HG03378 (cell line): ENCODE data around the gene JARID2.

Source experiments
- ATAC-seq: cut with Tn5 transposase; IDR thresholded peaks from one replicate; pipeline ENCODE4 v1.9.1; 2021; ENCODE audit warnings: mild to moderate bottlenecking, moderate library complexity; ENCODE audit not compliant: unreplicated experiment

JARID2 gene

DNA sequence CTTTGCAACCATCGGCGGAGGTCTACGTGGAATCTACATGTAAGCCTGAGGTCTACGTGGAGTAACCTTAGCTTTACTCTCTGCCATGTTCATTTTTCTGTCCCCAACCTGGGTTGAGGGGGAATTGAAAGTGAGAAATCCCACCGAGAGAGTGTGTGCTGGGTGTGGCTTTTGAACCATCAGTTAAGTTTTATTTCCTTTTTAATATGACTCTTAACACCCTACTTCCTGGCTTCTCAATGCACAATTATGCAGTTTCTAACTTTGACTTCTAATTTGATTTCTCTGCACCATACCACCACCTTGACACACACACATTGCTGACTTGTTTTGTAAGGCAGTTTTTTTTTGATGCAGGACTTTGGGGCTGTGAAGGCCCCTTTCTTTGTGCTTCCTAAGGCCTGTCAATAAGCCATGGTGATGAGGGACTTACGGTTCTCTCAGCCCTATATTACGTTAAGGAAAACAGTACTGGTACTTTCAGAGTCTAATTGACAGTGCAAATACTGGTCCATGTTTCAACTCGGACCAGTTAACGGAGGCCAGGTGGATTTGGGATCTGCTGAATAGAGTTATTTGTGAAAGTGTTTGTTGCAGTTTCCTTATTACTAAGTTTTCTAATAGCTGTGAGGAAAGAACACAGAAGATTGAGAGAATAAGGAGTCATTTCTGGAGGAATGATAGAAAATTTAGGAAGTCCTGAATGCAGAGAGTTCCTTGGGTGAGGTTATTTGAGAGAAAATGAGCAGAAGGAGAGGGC is 206.5 kb downstream of the JARID2 start:
- no peak for ATAC-seq

DNA sequence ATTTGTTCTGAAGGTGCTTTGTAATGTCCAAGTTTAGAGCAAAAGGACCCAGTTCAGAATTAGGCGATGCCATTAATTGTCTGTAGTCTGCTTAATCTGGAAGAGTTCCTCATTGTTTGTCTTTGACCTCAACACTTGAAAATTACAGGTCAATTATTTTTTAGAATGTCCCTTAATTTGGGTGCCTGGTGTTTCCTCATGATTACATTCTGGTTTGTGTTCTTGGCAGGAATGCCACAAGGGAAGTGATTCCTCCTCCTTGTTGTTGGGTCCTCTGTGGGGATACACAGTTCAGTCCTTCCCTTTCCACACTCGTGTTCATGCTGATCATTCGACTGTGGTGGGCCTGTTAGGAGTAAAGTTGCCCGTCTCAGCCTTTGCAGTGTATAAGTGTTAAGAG is 207.3 kb downstream of the JARID2 start:
- ATAC-seq: no peak

DNA sequence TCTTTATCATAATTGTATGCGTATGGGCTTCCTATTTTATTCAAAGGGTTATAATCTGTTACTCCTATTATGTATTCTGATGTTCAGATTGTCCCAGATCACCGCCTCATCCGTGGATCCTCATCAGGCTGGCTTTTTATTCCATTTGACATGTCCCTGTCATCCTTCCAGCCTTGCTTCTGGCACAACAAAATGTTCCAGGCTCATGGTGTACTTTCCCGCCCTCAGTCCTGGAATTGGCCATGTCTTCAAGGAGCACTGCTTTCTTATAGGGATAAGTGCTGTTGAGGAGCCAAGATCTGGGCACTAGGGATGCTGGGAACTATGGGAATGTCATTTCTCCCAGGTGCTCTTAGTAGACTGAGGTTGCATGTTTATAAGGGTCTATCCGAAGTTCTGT is 207.8 kb downstream of the JARID2 start:
- no peak for ATAC-seq

DNA sequence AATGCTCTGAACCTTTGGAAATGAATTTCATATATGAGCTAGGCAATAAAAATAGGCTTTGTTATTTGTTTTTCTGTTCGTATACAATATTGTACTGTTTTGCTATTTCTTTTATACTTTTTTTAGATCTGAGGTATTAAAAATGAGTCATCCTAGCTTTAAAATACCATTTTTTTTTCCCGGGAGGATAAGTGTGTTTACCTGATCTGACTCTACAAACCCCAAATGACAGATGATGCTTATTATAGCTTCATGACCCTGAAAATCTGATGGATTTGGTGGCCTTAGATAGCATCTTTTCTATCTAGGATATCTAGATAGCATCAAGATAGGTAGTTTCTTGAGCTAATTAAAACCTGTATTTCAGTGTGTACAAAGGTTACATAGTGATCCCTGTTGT is 210.6 kb downstream of the JARID2 start:
- ATAC-seq: no peak

DNA sequence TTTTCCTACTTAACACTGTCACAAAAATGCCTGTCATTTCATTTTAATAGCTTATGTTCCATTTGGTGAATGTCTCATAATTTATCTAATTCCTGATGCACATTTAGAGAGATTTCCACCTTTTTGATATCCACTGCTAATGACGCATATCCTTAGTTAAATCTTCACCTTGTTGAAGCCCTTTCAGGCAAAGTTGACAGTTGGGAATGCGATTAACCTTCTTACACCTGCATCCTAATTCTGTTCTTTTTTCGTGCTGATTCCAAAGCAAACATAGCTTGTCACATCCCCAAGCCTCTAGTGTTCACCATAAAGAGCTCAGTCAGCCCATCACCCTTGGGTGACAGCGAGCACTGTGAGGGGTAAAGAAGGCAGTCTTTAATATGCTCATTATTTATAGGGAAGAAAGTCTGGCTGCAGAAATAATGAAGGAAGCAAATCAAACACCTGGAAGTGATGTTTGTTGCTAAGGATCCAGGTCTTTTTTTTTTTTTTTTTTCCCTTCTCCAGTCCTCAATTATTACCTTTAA is 211.3 kb downstream of the JARID2 start:
- no peak for ATAC-seq

DNA sequence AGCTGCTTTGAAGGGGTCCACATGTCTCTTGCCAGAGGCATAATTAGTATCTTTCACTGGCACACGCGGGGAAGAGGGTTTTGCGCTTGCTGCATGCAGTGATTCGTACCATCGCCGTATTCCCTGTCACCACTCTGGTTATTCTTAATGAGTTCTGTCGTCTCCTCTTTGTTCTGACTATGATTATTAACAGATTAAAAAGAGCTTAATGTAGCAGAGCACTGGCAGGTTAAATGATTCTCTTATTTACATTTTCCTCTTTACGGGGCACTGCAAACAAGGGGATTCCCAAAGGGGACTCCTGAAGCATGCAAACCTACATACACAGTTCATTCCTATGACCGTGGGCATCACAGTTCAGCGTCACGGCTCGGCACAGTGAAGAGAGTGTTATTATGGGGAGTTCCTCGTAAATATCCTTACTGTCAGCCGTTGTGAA is 212.2 kb downstream of the JARID2 start:
- peak; percentile 69 for ATAC-seq

DNA sequence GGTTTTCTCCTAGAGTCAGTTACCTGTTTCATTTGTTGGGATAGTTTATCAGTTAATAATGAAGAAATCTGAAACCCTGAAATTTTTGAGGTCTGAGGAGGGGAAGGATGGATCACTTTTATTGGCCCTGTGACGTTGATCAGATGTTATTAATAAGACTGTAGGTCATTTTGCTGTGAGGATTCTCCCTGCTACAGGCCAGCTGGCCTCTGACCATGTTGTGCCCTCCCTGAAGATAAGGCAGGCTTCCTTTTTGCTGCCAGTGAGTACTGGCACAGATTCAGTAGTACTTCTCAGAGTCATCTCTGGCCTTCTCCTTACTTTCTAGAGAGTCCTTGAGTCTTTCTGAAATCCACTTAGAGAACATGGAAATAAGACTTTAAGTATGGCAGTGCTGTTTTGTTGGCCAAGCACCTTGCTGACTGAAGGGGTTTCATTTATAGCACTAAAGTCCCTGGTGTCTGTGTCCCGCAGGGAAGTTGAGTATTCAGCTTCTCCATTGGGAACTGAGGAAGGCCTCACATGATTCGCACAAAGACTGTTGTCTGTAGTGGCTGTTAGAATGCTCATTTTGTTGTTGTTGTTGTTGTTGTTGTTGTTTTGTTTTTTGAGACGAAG is 214.3 kb downstream of the JARID2 start:
- no peak for ATAC-seq

DNA sequence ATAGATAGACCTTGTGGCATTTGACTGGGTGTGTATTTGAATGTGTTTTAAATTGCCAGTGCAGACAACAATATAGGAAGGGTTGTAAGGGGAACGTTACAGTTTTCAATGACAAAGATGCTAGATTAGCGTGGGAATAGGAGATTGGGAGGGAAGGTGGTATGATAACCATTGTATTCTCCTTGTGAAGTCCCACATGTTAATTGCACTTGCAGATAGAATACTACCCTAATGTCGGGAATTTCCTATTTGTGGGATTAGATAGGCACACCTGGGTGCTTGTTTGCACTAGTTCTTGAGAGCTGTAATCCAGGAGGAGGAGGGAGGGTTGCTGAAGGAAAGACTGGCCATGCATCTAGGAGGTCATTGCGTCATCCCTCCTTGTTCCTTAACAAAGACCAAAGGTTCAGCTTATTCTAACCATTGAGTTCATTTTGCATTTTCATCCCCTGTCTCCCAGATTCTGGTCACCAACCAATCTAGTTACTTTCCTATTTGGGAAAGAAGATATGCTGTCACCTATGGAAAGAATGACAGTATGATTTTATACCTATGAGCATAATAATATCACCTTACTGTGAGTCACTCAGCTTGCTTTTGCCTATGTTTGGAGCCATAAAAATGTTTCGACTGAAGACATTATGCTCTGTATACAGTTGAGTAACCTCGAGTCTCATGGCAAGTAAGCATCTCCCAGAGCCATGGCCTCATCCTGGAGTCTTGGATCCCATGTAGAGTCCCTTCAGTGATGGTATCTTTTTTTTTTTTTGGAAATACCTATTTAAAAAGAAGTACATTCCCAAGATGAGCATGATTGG is 215.5 kb downstream of the JARID2 start:
- no peak for ATAC-seq

DNA sequence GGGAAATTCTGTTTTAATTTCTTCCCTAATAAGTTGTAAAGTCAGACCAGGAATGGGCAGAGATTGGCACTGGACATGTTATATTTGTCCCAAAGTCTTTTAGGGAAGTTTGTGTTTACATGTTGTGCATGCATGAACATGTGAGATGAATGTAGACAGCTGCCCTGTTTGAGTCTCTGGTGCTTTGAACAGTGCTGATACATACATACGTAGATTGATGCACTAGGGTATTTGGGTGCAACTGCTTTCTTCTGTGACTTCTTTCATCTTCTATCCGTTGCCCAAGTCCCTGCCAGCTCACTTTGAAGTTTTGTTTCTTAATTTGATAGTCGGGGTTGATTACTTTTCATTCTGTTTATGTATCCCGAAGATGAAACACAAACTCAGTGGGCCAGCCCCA is 216.4 kb downstream of the JARID2 start:
- no peak for ATAC-seq

DNA sequence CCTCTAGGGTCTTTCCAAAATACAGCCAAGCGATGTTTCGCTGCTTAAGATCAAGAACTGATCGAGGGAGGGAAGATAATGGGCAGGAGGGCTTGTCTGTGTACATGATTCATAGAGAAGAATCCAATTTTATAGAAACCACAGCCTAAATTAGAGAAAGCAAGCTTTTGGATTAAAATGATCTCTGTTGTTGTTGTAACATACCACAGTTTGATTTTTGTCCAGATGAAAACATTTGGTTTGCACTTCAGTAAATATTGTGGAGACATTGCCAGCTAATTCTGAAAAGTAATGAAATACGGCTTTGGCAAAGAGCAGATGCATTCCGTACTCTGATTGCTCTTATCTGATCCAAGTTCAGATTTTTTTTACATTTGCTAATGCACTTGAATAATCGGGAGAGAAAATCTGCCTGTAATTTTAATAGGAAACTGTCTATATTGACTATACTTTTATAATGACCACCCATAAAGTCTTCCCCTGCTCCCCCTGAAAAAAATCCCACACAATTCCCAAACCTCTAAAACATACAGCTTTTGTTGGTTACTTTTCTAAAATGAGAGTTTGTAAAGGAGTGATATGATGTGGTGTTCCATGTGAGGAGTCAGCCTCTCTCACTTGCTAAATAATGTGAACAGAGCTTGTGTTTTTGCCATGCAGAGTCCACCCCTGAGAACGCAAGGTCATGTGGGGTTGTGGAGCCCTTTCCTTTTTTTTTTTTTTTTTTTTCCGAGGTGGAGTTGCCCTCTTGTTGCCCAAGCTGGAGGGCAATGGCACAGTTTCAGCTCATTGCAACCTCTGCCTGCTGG is 217.1 kb downstream of the JARID2 start:
- no peak for ATAC-seq

DNA sequence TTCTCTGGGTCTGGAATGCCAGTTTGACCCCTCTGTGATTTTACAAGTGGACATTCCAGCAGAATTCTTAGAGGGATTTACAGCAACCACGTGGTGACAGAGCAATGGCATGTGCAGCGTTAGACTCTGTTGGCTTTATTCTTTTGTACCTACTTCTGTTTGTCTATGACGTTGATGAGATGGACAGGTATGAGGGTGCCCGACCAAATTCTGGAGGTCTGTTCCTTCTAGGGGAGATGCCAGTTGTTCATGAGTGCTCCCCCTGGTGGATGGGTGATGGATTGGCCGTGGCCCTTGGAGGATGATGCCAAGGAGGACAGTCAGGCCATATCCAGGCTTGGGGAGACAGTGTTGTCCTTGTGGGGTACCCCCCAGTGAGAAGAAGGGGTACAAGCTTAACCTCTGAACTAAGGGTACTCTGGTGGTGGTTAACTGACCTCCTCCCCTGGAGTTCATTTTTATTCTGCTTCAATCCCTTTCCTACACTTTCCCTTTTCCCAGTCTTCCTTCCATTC is 218.4 kb downstream of the JARID2 start:
- ATAC-seq: no peak

DNA sequence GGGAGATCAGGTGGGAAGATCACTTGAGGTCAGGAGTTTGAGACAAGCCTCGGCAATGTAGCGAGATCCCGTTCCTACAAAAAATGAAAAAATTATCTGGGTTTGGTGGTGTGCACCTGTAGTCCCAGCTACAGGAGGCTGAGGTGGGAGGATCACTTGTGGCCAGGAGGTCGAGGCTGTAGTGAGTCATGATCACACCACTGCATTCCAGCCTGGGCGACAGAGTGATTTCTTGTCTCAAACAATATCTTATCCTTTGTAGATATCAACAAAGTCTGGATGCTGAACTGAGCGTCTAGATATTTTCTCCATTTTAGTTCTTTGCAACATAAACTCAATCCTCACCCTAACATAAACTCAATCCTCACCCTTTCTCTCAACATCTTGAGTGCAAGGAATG is 219.3 kb downstream of the JARID2 start:
- ATAC-seq: no peak

DNA sequence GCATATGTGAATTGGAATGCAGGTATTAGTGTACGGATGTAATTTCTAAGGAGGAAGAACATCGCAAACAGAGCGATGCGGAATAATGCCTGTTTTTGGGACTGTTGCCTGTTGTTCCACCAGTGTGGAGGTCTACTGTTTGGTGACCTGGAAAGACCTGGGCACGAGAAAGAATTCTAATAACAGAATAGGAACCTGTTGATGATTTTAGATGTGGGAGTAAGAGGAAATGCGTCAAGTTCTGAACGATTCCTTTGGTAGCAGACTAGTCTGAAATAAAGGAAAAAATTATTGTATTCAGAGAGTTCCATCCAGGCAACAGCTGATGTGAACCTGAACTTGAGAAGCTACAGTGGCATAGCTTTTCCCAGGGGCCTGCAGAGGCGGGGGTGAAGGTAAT is 224.9 kb downstream of the JARID2 start:
- ATAC-seq: no peak

DNA sequence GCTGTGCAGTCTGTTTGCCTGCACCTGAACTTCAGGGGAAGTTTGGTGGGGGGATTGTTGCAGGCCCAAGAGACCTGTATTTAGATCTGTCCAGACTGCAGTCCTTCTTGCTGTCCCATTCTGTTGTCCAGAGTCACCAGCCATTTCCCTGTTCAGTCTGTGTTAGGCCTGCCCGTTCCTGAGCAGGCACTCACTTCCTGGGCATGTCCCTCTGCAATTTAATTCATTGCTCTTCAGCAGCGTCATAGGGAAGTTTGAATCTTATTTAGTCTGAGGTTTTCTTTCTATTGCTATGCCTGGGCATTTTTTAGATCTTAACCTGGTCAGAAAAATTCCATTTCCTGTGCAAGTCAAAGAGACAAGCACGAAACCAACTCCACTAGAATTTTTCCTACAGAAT is 226.8 kb downstream of the JARID2 start:
- ATAC-seq: no peak

DNA sequence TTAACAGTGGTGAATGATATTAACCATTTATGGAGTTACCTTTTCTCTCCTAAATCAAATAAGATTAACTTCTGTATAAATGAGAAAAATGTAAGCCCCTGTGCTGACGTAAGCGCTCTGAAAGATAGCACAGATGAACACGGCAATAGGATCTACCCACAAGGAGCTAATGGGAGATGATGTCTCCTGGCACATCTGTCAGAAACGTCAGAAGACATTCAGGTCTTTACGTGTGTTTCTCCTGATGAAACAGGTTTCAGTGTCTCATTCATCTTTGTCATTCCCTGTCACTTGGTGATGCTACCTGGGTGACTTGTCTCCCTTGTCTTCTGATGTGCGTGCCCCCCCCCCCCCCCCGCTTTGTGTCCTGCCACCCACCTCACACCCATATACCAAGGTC is 227.3 kb downstream of the JARID2 start:
- ATAC-seq: no peak

DNA sequence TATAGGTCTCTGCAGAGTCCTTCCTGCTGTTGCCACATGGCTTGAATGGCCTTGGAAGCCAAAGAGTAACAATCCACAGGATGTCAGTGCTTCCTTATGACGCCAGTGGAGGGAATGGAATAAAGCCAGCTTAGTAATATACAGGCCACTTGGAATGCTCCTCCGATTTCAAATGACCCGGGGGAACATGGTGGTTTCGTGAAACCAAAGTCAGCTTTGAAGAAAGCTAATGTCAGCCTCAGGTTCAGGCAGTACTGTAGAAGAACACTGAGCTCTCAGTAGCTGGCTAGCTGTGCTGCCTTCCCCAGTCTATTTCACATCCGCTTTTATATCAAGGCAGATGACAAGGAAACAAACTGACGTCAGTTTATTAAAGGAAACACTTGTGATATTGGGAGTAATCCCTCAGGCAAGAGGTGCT is 227.9 kb downstream of the JARID2 start:
- no peak for ATAC-seq

DNA sequence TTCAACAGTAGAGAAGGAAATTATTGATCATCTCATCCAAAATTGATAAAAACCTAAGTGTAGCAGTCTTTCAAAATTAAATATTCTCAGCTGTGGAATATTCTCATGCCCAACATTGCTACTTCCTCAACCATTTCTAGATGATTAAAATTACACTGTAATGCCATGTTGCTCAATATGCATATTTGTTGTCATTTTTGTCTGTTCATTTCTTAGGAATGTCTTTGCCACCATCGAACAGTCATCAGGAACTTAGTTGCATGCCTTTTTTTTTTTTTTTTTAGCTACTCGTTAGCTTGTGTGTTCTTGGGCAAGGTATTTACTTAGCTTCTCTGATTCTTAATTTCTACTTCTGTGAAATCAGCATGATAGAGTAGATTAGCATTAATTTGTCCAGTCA is 228.3 kb downstream of the JARID2 start:
- no peak for ATAC-seq

DNA sequence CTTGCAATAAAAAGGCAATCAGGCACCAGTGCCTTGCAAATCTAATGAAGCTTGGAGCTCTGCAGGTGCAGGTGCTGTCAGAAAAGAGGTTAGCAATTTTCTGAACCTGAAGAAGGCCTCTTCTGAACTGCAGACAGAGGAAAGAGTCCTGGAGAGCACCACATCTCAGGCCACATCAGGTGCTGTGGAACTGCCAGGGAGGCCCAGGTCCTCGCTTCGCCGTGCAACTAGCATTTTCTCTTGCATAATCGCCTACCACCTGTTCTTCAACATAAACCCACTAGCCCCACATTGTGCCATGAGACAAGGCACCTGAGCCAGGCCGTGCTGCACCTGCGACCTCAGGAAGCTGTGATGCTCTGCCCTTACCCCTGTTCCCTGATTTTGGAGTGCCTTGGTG is 229.4 kb downstream of the JARID2 start:
- ATAC-seq: no peak

DNA sequence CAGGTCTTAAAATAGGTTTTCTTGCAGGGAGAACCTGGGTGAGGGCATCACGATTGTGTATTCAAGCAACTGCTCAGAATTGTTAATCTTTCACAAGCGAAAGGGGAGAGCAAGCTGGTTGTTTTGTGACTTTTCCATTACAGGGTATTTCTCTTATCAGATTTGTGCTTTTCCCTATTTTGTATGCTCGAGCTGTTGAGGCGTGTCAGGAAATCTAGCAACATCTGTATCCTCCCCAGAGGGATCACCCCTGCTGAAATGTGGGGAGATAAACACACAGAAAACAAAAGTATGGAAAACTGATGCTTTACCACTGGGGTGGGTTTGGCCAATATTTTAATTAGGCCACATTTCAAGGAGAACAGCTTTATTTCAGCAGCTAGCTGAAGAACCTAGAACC is 230.0 kb downstream of the JARID2 start:
- no peak for ATAC-seq

DNA sequence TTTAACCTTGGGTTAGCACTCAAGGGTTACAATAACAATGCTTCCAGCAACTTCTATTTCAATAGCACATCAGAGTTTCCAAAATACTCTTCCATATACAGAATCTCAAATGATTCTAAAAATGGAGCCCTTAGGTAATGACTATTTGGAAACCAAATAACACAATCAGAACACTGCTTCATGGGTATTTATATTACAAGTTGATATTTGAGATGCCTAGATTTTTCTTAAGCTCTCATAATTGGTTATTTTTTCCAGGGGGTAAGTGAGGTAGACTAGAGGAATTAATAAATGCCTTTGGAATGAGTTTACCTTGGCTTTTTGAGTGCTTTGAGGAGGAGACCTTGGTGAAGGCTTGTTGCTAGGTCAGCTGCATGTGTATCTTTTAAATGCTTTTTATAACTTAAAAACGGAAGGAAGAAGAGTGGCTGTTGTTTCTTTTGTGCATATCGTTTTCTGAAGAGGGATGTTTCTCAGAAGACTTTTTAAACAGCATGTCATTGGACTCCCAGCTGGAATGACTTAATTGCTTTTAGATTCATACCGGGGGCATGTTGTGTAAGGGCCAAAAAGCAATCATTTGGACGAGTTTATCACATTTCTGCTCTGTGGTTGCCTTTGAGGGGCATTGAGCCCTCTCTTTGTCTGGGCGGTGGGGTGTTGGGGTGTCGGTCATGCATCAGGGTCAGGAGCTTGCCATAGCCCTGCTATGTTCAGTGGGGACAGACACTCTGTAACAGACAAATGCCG is 230.9 kb downstream of the JARID2 start:
- no peak for ATAC-seq
